Effector memory CD8-positive, alpha-beta T cell (primary cell): Measurements from ENCODE around the gene RASGRF2.

Experiments used
- ATAC-seq: fragments of 150-1000 bp; cut with Tn5 transposase; replicated peaks from 2 replicates; pipeline ENCODE4 v1.10.0; 2021; ENCODE audit warnings: mild to moderate bottlenecking, moderate library complexity
- DNase-seq, 3 experiments: peaks; one replicate each; pipeline ENCODE4 v3.0.0; 2021
- H3K27ac Mint-ChIP-seq, 2 donors: one replicate each; pipeline ENCODE4 v1.8.0; 2022; ENCODE audit warnings: mild to moderate bottlenecking in 2 of 2, mixed read lengths in 2 of 2, moderate library complexity in 2 of 2
- H3K27me3 Mint-ChIP-seq, 2 donors: one replicate each; pipeline ENCODE4 v1.8.0; 2022; ENCODE audit warnings: mixed read lengths in 2 of 2
- H3K36me3 Mint-ChIP-seq: one replicate; pipeline ENCODE4 v1.8.0; 2022; ENCODE audit warnings: mild to moderate bottlenecking, moderate library complexity, mixed read lengths; ENCODE audit not compliant: insufficient read depth
- H3K4me1 Mint-ChIP-seq, 2 donors: one replicate each; pipeline ENCODE4 v1.8.0; 2022; ENCODE audit warnings: low read depth in 2 of 2, mixed read lengths in 2 of 2
- H3K4me3 Mint-ChIP-seq, 2 donors: one replicate each; pipeline ENCODE4 v1.8.0; 2022; ENCODE audit warnings: mild to moderate bottlenecking in 2 of 2, mixed read lengths in 2 of 2, moderate library complexity in 2 of 2
- H3K9me3 Mint-ChIP-seq, 2 donors: one replicate each; pipeline ENCODE4 v1.8.0; 2022; ENCODE audit warnings: mixed read lengths in 2 of 2
- total RNA-seq, 9 experiments: gene quantifications; one replicate each; lab custom pipeline; 2026; lab: John Stamatoyannopoulos, UW

Gene RASGRF2, protein sequence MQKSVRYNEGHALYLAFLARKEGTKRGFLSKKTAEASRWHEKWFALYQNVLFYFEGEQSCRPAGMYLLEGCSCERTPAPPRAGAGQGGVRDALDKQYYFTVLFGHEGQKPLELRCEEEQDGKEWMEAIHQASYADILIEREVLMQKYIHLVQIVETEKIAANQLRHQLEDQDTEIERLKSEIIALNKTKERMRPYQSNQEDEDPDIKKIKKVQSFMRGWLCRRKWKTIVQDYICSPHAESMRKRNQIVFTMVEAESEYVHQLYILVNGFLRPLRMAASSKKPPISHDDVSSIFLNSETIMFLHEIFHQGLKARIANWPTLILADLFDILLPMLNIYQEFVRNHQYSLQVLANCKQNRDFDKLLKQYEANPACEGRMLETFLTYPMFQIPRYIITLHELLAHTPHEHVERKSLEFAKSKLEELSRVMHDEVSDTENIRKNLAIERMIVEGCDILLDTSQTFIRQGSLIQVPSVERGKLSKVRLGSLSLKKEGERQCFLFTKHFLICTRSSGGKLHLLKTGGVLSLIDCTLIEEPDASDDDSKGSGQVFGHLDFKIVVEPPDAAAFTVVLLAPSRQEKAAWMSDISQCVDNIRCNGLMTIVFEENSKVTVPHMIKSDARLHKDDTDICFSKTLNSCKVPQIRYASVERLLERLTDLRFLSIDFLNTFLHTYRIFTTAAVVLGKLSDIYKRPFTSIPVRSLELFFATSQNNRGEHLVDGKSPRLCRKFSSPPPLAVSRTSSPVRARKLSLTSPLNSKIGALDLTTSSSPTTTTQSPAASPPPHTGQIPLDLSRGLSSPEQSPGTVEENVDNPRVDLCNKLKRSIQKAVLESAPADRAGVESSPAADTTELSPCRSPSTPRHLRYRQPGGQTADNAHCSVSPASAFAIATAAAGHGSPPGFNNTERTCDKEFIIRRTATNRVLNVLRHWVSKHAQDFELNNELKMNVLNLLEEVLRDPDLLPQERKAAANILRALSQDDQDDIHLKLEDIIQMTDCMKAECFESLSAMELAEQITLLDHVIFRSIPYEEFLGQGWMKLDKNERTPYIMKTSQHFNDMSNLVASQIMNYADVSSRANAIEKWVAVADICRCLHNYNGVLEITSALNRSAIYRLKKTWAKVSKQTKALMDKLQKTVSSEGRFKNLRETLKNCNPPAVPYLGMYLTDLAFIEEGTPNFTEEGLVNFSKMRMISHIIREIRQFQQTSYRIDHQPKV (N-terminal part only)
- 14.4 to 90.3 (median 46.9) reads per million in 9 experiments for total RNA-seq

DNA sequence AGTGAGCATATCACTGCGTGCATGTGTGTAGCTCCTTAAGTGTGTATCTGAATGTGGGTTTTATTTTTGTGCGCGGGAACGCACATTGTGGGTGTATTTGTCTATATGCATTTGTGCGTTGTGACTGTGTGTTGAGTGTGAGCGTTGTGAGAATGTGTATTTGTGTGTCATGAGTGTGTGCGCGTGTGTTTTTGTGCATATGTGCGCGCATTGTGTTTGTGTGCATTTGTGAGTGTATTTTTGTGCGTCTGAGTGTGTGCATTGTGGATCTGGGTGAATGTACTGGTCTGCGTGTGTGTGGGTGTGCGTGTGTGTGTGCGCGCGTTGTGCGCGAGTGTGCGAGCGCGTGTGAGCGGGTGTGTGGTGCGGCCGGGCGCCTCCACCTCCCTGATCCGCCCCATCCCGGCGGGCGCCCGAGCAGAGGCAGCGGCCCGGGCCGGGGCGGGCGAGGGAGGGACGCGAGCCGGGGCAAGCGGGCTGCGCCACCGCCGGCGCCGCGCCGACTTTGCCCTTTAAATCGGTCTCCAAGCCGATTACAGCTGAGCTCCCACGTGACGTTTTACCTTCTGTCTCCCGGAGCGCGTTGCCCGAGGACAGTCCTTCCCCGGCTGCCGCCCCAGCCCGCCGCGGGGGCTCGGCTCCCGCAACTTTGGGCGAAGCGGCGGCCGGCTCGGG, at the start of gene RASGRF2:
RASGRF2 (plus strand) TSS at position 596 of the 675 bp plus-strand sequence. CDS start 376 bp downstream, outside the sequence.
- H3K36me3 Mint-ChIP-seq = peaks cover 6% of the 10 kb centered on the region
- DNase-seq = peak; percentile 14 to 31 (median 30)
- H3K4me1 Mint-ChIP-seq = peaks cover 30 to 43% of the 10 kb centered on the region in 2 donors
- H3K4me3 Mint-ChIP-seq = peak within 1 kb of the TSS; percentile 90 to 91
- peak within 1 kb of the TSS; percentile 72 to 89 for H3K27ac Mint-ChIP-seq
- H3K27me3 Mint-ChIP-seq = peaks cover 16 to 20% of the 10 kb centered on the region in 2 donors
- peak; percentile 49 for ATAC-seq
- no peaks in the 10 kb centered on the region for H3K9me3 Mint-ChIP-seq

DNA sequence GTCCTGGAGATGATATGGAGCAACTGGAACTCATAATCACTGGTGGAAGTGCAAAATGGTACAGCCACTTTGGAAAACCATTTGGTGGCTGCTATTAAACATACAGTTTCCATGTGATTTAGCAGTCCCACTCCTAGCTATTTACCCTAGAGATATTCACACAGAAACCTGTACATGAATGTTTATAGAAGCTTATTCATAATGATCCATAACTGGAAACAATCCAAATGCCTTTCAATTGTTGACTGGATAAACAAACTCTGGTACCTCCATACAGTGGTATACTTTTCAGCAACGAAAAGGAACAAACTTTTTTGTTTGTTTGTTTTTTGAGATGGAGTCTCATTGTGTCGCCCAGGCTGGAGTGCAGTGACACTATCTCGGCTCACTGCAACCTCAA, 47.7 kb upstream of the RASGRF2 start:
- DNase-seq (no peak), ATAC-seq (no peak)
- Mint-ChIP-seq H3K4me1 (no peaks in the 10 kb centered on the region), H3K36me3 (no peaks in the 10 kb centered on the region), H3K27ac (no peak overlapping the region), H3K4me3 (no peak overlapping the region), H3K27me3 (no peaks in the 10 kb centered on the region), H3K9me3 (no peaks in the 10 kb centered on the region)

DNA sequence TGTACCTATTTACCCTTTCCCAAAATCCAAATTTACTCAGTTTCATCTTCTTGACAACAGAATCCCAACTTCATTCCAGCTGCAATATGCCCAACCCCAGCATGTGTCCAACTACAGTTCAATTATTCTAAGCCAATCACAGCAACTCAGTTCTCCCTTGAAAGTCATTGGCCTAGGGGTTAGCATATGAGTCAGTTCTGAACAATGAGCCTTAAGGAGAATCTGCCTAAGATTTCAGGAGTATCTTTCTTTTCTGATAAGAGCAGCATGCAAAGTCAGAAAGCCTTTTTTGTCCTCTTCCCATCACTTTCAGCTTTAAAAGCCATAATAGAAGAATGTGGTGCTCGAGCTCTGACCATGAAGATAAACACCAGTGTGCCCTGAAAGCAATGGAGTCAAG, 44.4 kb upstream of the RASGRF2 start:
- DNase-seq (no peak), ATAC-seq (no peak)
- no peak overlapping the region for H3K4me3 Mint-ChIP-seq
- no peaks in the 10 kb centered on the region for H3K36me3 Mint-ChIP-seq
- H3K4me1 Mint-ChIP-seq = no peaks in the 10 kb centered on the region
- H3K9me3 Mint-ChIP-seq = no peaks in the 10 kb centered on the region
- no peaks in the 10 kb centered on the region for H3K27me3 Mint-ChIP-seq
- H3K27ac Mint-ChIP-seq = no peak overlapping the region

DNA sequence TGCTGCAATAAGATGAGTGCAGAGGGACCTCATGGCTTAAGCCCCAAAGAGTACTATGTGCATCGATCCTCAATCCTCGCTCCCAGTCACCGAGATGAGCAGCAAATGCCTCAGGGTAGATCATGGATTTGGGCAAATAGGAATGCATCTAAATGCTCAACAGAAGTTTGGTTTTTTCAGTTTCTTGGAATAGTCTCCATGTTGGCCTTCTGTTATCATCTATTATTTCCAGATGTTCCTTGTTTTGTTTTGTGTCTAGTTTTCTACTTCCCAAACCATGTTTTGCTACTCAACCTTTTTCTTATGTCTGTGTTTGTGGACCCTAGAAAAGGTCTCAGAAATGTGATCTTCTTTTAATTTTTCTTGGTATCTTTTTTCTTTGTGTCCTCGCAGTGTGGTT, 43.5 kb upstream of the RASGRF2 start:
- Mint-ChIP-seq H3K36me3 (no peaks in the 10 kb centered on the region), H3K27ac (no peak overlapping the region), H3K4me1 (no peaks in the 10 kb centered on the region), H3K27me3 (no peaks in the 10 kb centered on the region), H3K9me3 (no peaks in the 10 kb centered on the region), H3K4me3 (no peak overlapping the region)
- ATAC-seq = no peak
- no peak for DNase-seq

DNA sequence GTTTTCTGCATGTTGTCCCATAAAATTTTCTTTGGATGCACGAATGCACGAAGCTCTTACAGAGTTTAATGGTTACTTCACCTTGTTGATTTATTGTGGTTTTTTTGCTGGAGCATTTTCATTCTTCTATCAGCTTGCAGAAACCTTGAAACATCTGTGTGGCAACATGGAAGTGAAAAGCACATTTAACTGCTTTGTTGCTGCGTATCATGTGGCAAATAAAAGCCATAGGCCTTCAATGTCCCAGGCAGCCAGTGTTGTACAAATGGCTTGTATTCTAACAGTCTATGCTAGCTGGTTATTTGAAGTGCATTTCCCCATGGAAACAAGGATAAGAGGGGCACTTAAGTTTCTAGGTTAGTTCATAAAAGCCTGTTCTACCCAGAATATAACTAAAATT, 42.5 kb upstream of the RASGRF2 start:
- Mint-ChIP-seq H3K4me3 (no peak overlapping the region), H3K27me3 (no peaks in the 10 kb centered on the region), H3K9me3 (no peaks in the 10 kb centered on the region), H3K4me1 (no peaks in the 10 kb centered on the region), H3K36me3 (peaks cover 3% of the 10 kb centered on the region), H3K27ac (no peak overlapping the region)
- DNase-seq (no peak), ATAC-seq (no peak)

DNA sequence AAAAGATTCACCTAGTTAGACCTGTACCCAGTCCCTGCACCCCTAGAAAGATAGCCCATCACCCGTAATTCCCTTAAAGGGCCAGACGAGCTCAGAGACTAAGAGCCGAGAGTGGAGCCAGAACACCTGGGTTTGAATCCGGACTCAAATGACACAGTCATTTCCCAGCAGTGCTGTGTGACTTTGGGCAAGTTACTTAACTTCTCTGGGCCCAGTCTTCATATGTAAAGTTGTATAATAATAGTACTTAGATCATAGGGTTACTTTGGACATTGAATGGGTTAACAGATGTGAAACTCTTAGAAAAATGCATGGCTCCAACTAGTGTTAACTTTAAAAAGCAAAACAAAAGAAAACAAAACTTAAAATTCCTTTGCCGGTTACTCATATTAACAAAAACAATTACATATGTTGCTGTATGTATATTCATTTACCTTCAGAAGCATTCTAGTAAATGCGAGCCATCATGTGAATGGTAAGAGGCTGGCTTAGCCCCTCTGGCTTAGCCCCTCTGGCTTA, 40.4 kb upstream of the RASGRF2 start:
- Mint-ChIP-seq H3K27me3 (peaks cover 0 to 5% of the 10 kb centered on the region in 2 donors), H3K9me3 (no peaks in the 10 kb centered on the region), H3K27ac (no peak overlapping the region), H3K4me3 (no peak overlapping the region), H3K4me1 (no peaks in the 10 kb centered on the region), H3K36me3 (peaks cover 6% of the 10 kb centered on the region)
- DNase-seq (no peak), ATAC-seq (no peak)

DNA sequence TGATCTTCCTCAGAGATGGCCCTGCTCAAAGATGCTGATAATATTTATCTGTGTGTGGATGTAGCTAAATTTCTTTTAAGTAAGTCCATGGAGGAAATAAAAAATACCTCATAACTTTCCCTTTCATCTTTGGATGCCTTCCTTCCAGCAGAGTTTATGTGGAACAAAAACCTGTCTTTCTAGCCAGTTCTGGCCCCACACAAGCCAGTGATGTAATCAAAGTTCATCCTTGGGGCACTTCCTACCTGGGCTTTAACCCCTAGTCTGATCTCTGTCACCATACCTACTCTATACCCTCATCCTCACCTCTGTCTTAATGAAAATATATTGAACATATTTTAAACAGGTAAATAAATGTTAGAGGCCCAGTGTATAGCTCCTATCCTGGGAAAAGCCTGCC, 39.8 kb upstream of the RASGRF2 start:
- no peaks in the 10 kb centered on the region for H3K9me3 Mint-ChIP-seq
- H3K4me3 Mint-ChIP-seq = no peak overlapping the region
- peaks cover 6% of the 10 kb centered on the region for H3K36me3 Mint-ChIP-seq
- no peaks in the 10 kb centered on the region for H3K4me1 Mint-ChIP-seq
- DNase-seq (no peak), ATAC-seq (no peak)
- no peak overlapping the region for H3K27ac Mint-ChIP-seq
- peaks cover 0 to 5% of the 10 kb centered on the region in 2 donors for H3K27me3 Mint-ChIP-seq

DNA sequence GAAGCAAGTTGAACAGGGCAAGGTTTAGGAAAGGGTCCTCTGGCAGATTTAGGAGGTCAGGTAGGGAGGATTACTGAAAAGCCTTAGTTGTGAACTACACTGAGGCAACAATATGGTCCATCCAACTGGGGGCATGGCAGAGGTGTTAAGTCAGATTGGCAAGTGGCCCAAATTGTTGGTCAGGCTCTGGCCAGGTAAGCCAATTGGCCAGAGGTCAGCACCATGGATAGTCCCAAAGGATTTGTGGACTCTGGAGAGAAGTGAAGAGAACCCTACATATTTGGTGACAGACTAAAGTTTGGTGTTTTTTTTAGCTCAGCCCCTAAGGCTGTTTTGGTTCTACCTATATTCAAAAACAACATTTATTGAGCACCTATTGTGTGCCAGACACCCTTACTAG, 39.1 kb upstream of the RASGRF2 start:
- peaks cover 6% of the 10 kb centered on the region for H3K36me3 Mint-ChIP-seq
- H3K4me3 Mint-ChIP-seq = no peak overlapping the region
- ATAC-seq = no peak
- no peak overlapping the region for H3K27ac Mint-ChIP-seq
- H3K9me3 Mint-ChIP-seq = no peaks in the 10 kb centered on the region
- DNase-seq = no peak
- H3K27me3 Mint-ChIP-seq = peaks cover 0 to 5% of the 10 kb centered on the region in 2 donors
- no peaks in the 10 kb centered on the region for H3K4me1 Mint-ChIP-seq

DNA sequence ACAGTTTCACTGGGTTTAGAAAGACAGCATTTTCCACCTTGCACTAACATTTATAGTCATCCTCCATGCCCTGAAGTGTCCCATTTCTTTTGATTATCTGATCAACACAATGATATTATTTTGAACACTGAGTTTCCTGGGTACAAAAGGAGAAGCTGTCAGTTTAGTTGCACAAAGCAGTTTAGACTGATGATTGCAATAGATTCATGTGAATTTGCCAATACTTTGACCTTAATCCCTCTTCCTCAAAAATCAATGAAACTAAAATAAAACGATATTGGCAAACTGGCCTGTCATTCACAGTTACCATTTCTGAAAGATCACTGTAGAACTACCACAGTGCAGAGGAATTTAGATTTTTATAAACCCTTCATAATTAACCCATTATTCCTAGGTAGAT, 34.2 kb upstream of the RASGRF2 start:
- Mint-ChIP-seq H3K36me3 (peaks cover 6% of the 10 kb centered on the region), H3K27ac (no peak overlapping the region), H3K27me3 (peaks cover 0 to 5% of the 10 kb centered on the region in 2 donors), H3K9me3 (no peaks in the 10 kb centered on the region), H3K4me3 (no peak overlapping the region), H3K4me1 (no peaks in the 10 kb centered on the region)
- ATAC-seq (no peak), DNase-seq (no peak)

DNA sequence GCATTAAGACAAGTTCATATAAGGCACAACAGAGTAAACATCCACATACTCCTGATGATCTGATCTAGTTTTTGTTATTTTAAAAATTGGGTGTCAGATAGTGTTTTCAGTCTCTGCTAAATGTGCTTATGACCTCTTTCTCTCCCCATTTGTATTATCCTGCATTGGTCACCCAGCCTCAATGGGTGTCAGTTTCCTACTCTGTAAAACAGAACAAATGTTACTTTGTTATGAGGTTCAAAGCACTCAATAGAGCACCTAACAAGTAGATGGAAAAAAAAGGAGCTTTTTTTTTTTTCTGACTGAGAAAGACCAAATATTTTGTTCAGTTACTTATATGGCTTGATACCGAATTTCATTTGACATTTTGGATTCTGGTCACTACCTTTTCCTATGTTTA, 33.6 kb upstream of the RASGRF2 start:
- no peaks in the 10 kb centered on the region for H3K4me1 Mint-ChIP-seq
- H3K36me3 Mint-ChIP-seq = peaks cover 6% of the 10 kb centered on the region
- DNase-seq (no peak), ATAC-seq (no peak)
- H3K27ac Mint-ChIP-seq = no peak overlapping the region
- H3K4me3 Mint-ChIP-seq = no peak overlapping the region
- peaks cover 0 to 5% of the 10 kb centered on the region in 2 donors for H3K27me3 Mint-ChIP-seq
- H3K9me3 Mint-ChIP-seq = no peaks in the 10 kb centered on the region

DNA sequence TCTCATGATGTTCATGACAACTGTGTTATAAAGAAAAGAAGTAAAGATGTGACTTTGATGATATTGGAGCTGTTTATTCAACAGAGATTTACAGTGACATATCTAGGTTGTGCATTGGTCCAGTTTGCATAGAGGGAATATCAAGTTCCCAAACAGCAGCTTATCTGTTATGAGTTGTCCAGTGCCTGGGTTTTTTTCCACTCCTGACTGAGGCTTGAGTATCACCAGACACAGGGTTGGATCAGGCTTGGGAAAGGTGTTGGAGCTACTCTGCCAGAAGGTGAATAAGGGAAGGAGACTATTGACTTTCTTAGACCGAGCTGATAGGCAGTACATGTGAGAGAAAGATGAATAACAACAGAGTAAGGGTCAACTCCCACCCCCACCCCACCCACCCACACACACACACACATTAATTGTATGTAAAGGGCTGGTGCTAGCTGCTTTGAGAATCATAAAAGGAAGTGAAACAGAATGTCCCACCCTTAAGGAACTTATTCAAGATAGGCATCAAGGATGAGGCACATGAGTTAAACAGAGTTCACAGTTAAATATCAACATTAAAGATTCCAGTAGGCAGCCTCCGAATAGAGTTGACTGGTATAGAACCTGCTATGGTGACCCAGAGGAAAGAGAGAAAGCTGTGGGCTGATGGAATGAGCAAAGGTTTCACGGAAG, 33.0 kb upstream of the RASGRF2 start:
- H3K4me3 Mint-ChIP-seq = no peak overlapping the region
- no peaks in the 10 kb centered on the region for H3K9me3 Mint-ChIP-seq
- ATAC-seq (no peak), DNase-seq (no peak)
- peaks cover 6% of the 10 kb centered on the region for H3K36me3 Mint-ChIP-seq
- H3K27ac Mint-ChIP-seq = no peak overlapping the region
- peaks cover 0 to 5% of the 10 kb centered on the region in 2 donors for H3K27me3 Mint-ChIP-seq
- no peaks in the 10 kb centered on the region for H3K4me1 Mint-ChIP-seq

DNA sequence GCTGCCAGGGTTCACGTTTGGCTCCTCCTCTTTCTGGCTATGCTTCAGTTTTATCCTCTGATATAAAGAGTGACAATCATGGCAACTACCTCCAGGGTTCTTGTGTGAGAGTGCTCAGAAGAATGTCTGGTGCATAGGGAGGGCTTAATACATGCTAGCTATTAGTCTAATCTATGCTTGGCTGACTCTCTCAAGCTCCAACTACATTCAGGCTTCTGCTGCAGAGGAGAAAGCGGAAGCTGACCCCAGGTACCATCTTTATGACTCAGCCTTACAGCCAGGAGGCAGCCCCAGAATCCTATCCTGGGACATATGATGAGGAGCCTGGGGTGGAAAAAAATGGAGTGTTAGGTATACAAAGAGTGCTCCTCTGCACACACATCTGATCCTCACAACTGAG, 32.1 kb upstream of the RASGRF2 start:
- ATAC-seq = no peak
- Mint-ChIP-seq H3K4me1 (no peaks in the 10 kb centered on the region), H3K9me3 (no peaks in the 10 kb centered on the region), H3K36me3 (no peaks in the 10 kb centered on the region), H3K27me3 (peaks cover 0 to under 1% of the 10 kb centered on the region in 2 donors), H3K27ac (no peak overlapping the region), H3K4me3 (no peak overlapping the region)
- DNase-seq = no peak
